Osteoblast (primary cell): ENCODE data around the gene MAPKAPK3. TPM values are rescaled to one million over a fixed set of nuclear protein-coding genes. Genes with fewer than 3 reads are reported as not detected.

ENCODE experiments used
- DNase-seq: peaks from one replicate; pipeline ENCODE4 v3.0.0; 2011; ENCODE audit warnings: low spot score, mixed read lengths; ENCODE audit not compliant: insufficient read length; ENCODE audit errors: missing footprints
- H2AFZ ChIP-seq: 2 replicates; pipeline ENCODE4 v1.6.0; 2011; ENCODE audit warnings: mild to moderate bottlenecking, low read length
- H3K27ac ChIP-seq: 2 replicates; pipeline ENCODE4 v1.5.1; 2011; ENCODE audit warnings: mild to moderate bottlenecking, low read depth, low read length, moderate library complexity
- H3K27me3 ChIP-seq: 2 replicates; pipeline ENCODE4 v1.6.0; 2012; ENCODE audit warnings: mild to moderate bottlenecking, control low read depth, inconsistent platforms, low read length, moderate library complexity; ENCODE audit not compliant: insufficient read depth
- H3K36me3 ChIP-seq: 2 replicates; pipeline ENCODE4 v1.5.1; 2011; ENCODE audit warnings: mild to moderate bottlenecking, low read length, control low read depth, moderate library complexity; ENCODE audit not compliant: insufficient read depth
- H3K4me1 ChIP-seq: 2 replicates; pipeline ENCODE4 v1.5.1; 2011; ENCODE audit warnings: mild to moderate bottlenecking, low read length, control low read depth, moderate library complexity; ENCODE audit not compliant: insufficient read depth
- H3K4me2 ChIP-seq: 2 replicates; pipeline ENCODE4 v1.6.0; 2011; ENCODE audit warnings: mild to moderate bottlenecking, low read length; ENCODE audit not compliant: insufficient read depth
- H3K4me3 ChIP-seq: fragments of 200-600 bp; sonication (generic); 3 replicates; pipeline ENCODE4 v1.5.1; 2012; ENCODE audit warnings: mild to moderate bottlenecking, low read length, inconsistent platforms; ENCODE audit not compliant: insufficient read depth
- H3K79me2 ChIP-seq: 2 replicates; pipeline ENCODE4 v1.6.0; 2012; ENCODE audit warnings: mild to moderate bottlenecking, low read length, control low read depth, inconsistent platforms; ENCODE audit not compliant: insufficient read depth
- H3K9me3 ChIP-seq: 2 replicates; pipeline ENCODE4 v1.5.1; 2011; ENCODE audit warnings: low read depth, low read length, control low read depth
- H4K20me1 ChIP-seq: 2 replicates; pipeline ENCODE4 v1.6.0; 2012; ENCODE audit warnings: mild to moderate bottlenecking, low read length, control low read depth; ENCODE audit not compliant: insufficient read depth
- total RNA-seq: library from RNA; depleted of rRNA; stranded (reverse); fragments of >200 nt; gene quantifications from 2 replicates; pipeline ENCODE4 v1.2.3, GENCODE V29; 2012
- TF ChIP-seq, protein P1 (sequence below): IDR thresholded peaks from 2 replicates; pipeline ENCODE4 v1.5.1; 2011; ENCODE audit warnings: mild to moderate bottlenecking, low read depth, low read length, moderate library complexity; ENCODE audit errors: extremely low read depth

Gene MAPKAPK3
- total RNA-seq, 1 donor, result 56.5 TPM

GRCh38 chr3:50587806-50588758 is 28.9 kb upstream of the MAPKAPK3 start:
- Histone ChIP-seq H3K4me3 (no peak overlapping the region), H3K9me3 (no peaks in the 10 kb centered on the region), H3K79me2 (no peaks in the 10 kb centered on the region), H3K27ac (peak overlapping the region; percentile 19), H3K4me1 (peaks cover 32% of the 10 kb centered on the region), H3K4me2 (no peak overlapping the region), H3K36me3 (peaks cover 3% of the 10 kb centered on the region), H3K27me3 (no peaks in the 10 kb centered on the region), H4K20me1 (no peaks in the 10 kb centered on the region), H2AFZ (no peak overlapping the region)
- DNase-seq, result peak; percentile 86
- TF ChIP-seq, protein P1, sequence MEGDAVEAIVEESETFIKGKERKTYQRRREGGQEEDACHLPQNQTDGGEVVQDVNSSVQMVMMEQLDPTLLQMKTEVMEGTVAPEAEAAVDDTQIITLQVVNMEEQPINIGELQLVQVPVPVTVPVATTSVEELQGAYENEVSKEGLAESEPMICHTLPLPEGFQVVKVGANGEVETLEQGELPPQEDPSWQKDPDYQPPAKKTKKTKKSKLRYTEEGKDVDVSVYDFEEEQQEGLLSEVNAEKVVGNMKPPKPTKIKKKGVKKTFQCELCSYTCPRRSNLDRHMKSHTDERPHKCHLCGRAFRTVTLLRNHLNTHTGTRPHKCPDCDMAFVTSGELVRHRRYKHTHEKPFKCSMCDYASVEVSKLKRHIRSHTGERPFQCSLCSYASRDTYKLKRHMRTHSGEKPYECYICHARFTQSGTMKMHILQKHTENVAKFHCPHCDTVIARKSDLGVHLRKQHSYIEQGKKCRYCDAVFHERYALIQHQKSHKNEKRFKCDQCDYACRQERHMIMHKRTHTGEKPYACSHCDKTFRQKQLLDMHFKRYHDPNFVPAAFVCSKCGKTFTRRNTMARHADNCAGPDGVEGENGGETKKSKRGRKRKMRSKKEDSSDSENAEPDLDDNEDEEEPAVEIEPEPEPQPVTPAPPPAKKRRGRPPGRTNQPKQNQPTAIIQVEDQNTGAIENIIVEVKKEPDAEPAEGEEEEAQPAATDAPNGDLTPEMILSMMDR, result no peak

- Histone ChIP-seq H3K27ac (no peak overlapping the region), H3K9me3 (no peaks in the 10 kb centered on the region), H3K79me2 (no peaks in the 10 kb centered on the region), H2AFZ (no peak overlapping the region), H3K4me1 (peaks cover 32% of the 10 kb centered on the region), H3K27me3 (no peaks in the 10 kb centered on the region), H3K4me2 (no peak overlapping the region), H3K4me3 (no peak overlapping the region), H3K36me3 (peaks cover 3% of the 10 kb centered on the region), H4K20me1 (no peaks in the 10 kb centered on the region)
- DNase-seq, result peak; percentile 82
- TF ChIP-seq, protein P1, result no peak
Observed at GRCh38 chr3:50588759-50589433, 28.1 kb upstream of the MAPKAPK3 start.

- Histone ChIP-seq H3K79me2 (no peaks in the 10 kb centered on the region), H3K27me3 (no peaks in the 10 kb centered on the region), H3K4me2 (peak overlapping the region; percentile 26), H3K36me3 (no peaks in the 10 kb centered on the region), H3K4me3 (no peak overlapping the region), H3K27ac (no peak overlapping the region), H3K4me1 (peaks cover 32% of the 10 kb centered on the region), H4K20me1 (no peaks in the 10 kb centered on the region), H2AFZ (no peak overlapping the region), H3K9me3 (no peaks in the 10 kb centered on the region)
- peak; percentile 80 for DNase-seq
- TF ChIP-seq, protein P1, result no peak
Observed at GRCh38 chr3:50591196-50591741, 25.7 kb upstream of the MAPKAPK3 start.
